Skeletal muscle tissue (tissue), 4 donors: ENCODE results near the gene POLR1D. TPM values are rescaled to one million over a fixed set of nuclear protein-coding genes. Genes with fewer than 3 reads are reported as not detected.

ENCODE experiments used
- H3K27ac ChIP-seq: one replicate; pipeline ENCODE4 v1.7.0; 2013; ENCODE audit warnings: mild to moderate bottlenecking, low read depth, low read length, inconsistent platforms
- H3K27me3 ChIP-seq, 3 donors: one replicate each; pipeline ENCODE4 v1.7.0; 2013; ENCODE audit warnings: low read length in 3 of 3; ENCODE audit not compliant: control insufficient read depth in 3 of 3, insufficient read depth in 3 of 3
- H3K36me3 ChIP-seq, 3 donors: one replicate each; pipeline ENCODE4 v1.7.0; 2013; ENCODE audit warnings: low read length in 3 of 3; ENCODE audit not compliant: control insufficient read depth in 3 of 3, insufficient read depth in 3 of 3
- H3K4me1 ChIP-seq, 3 donors: one replicate each; pipeline ENCODE4 v1.7.0; 2013; ENCODE audit warnings: low read length in 3 of 3, mild to moderate bottlenecking in 3 of 3; ENCODE audit not compliant: control insufficient read depth in 3 of 3, insufficient read depth in 3 of 3
- H3K4me3 ChIP-seq, 3 donors: one replicate each; pipeline ENCODE4 v1.7.0; 2013; ENCODE audit warnings: low read length in 3 of 3
- H3K9ac ChIP-seq, 3 donors: one replicate each; pipeline ENCODE4 v1.7.0; 2013; ENCODE audit warnings: low read length in 3 of 3, mild to moderate bottlenecking in 3 of 3, moderate library complexity in 2 of 3, low read depth in 1 of 3
- H3K9me3 ChIP-seq, 3 donors: one replicate each; pipeline ENCODE4 v1.7.0; 2013; ENCODE audit warnings: low read length in 3 of 3; ENCODE audit not compliant: control insufficient read depth in 3 of 3
- total RNA-seq: library from RNA; depleted of rRNA; stranded (reverse); fragments of >200 nt; gene quantifications from one replicate; pipeline ENCODE4 v1.2.3, GENCODE V29; 2014
- donor health status: Osteomylitis.

POLR1D gene
- total RNA-seq, 1 donor from 2014 or later = 69.9 TPM

DNA sequence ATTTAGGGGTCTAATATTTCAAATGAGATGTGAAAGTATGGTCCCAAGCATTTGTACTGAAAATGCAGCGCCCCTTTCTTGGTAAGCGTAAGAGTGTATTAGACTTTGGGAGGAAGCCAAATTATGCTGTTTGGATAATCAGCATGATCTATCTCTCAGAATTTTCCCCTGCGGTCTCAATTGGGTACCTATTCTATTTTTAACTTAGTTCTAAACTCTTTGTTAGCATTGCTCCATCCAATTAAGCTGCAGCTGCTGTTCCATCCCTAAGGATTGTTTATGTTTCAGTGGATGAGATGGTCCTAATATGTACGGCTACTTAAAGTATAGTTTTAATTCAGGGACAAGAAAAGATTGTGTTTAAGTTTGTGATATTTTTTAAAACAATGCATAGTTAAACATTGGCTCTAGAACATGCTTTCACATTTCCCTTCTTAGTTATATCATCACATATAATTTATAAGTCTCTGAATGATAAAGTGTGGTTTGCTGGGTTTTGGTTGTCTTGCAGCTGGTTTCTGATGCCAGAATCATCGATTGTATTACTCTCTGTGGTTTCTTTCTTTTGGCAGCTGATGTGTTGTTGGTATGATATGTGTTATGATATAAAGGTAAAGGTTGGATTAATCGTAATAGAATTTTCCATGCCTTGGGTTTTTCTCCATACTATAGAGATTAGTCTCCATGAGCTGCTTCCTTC lies 15.0 kb downstream of the POLR1D start:
- Histone ChIP-seq H3K27ac (no peak overlapping the region), H3K27me3 (no peaks in the 10 kb centered on the region)

GRCh38 chr13:27637289-27637626 lies 15.6 kb downstream of the POLR1D start:
- Histone ChIP-seq H3K27me3 (no peaks in the 10 kb centered on the region), H3K9me3 (no peaks in the 10 kb centered on the region), H3K9ac (no peak overlapping the region), H3K4me1 (peaks cover 3 to 13% (median 7%) of the 10 kb centered on the region in 3 donors), H3K36me3 (no peaks in the 10 kb centered on the region), H3K4me3 (no peak overlapping the region), H3K27ac (no peak overlapping the region)

More for the DNA sequence above, 15.0 kb downstream of the POLR1D start:
- H3K4me1 ChIP-seq = peaks cover 2 to 13% (median 7%) of the 10 kb centered on the region in 3 donors
- H3K36me3 ChIP-seq = no peaks in the 10 kb centered on the region
- no peak overlapping the region for H3K9ac ChIP-seq
- no peak overlapping the region for H3K4me3 ChIP-seq
- no peaks in the 10 kb centered on the region for H3K9me3 ChIP-seq

- H3K9me3 ChIP-seq = no peaks in the 10 kb centered on the region
- no peaks in the 10 kb centered on the region for H3K36me3 ChIP-seq
- no peak overlapping the region for H3K9ac ChIP-seq
- no peaks in the 10 kb centered on the region for H3K27me3 ChIP-seq
- no peak overlapping the region for H3K4me3 ChIP-seq
- H3K4me1 ChIP-seq = peaks cover 3 to 13% (median 7%) of the 10 kb centered on the region in 3 donors
- H3K27ac ChIP-seq = no peak overlapping the region
These were observed 16.3 kb downstream of the POLR1D start for GRCh38 chr13:27638001-27638400.

GRCh38 chr13:27638521-27638920 lies 16.8 kb downstream of the POLR1D start:
- peaks cover 3 to 13% (median 7%) of the 10 kb centered on the region in 3 donors for H3K4me1 ChIP-seq

DNA sequence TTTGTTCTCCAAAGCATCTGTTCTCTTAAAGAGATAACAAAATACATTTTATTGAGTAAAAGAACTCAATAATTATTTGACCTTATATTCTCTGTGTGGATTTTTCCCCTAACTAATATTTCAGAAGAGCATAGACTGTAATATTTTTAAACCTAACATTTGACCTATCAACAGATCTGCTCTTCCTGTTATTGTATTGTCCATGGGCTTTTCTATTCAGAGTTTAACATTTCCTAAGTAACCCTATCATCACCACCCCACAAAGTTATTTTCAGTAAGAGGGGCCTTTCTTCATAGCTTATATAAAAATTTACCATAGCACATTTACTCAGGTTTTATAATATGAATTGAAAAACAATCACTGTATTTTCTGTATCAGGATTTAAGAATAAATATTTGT lies 17.5 kb downstream of the POLR1D start:
- H3K27me3 ChIP-seq = no peaks in the 10 kb centered on the region

More at GRCh38 chr13:27638521-27638920, 16.8 kb downstream of the POLR1D start:
- H3K9ac ChIP-seq = no peak overlapping the region
- no peak overlapping the region for H3K27ac ChIP-seq
- H3K36me3 ChIP-seq = no peaks in the 10 kb centered on the region
- no peaks in the 10 kb centered on the region for H3K27me3 ChIP-seq
- no peak overlapping the region for H3K4me3 ChIP-seq
- H3K9me3 ChIP-seq = no peaks in the 10 kb centered on the region

GRCh38 chr13:27641711-27642502 lies 20.2 kb downstream of the POLR1D start:
- no peaks in the 10 kb centered on the region for H3K27me3 ChIP-seq
- H3K9me3 ChIP-seq = no peaks in the 10 kb centered on the region
- peaks cover 7 to 13% (median 7%) of the 10 kb centered on the region in 3 donors for H3K4me1 ChIP-seq
- H3K36me3 ChIP-seq = no peaks in the 10 kb centered on the region
- H3K9ac ChIP-seq = no peak overlapping the region
- H3K27ac ChIP-seq = no peak overlapping the region
- H3K4me3 ChIP-seq = no peak overlapping the region

More for the DNA sequence above, 17.5 kb downstream of the POLR1D start:
- no peak overlapping the region for H3K27ac ChIP-seq
- peaks cover 4 to 13% (median 7%) of the 10 kb centered on the region in 3 donors for H3K4me1 ChIP-seq
- no peaks in the 10 kb centered on the region for H3K36me3 ChIP-seq
- H3K4me3 ChIP-seq = no peak overlapping the region
- no peak overlapping the region for H3K9ac ChIP-seq
- no peaks in the 10 kb centered on the region for H3K9me3 ChIP-seq

DNA sequence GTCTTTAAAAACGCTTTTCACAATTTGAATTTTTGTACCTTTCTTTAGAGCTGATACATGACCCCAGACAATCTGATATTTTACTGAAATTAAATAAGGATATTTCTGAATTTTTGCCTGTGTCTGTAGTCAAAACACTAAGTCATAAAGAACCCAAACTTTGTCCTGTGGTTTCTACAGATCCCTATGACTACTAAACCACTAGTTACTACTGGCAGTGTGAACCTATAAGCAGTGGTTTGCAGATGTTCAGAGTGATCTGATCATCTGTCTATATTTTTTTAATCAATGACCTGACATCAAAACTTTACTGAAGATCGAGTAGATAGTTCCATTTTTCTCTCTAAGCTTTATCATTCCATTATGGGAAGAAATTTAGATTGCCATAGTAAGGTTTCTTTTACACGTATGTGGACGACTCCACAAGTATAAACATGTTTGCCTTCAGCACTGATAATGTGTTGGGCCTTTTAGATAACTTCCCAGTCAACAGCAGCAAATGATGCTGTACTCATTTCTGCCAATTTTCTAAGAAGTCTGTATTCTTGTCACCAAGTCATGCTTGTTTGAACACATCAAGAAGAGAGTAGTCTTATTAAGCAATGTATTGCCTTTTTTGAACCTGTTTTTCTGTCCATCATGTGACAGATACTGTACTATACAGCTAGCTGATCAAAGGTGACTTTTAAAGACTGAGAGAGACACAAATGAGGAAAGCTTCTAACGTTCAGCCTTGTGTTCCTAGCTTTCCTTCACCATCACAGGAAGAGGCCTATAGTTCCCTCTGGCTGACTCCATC lies 21.8 kb downstream of the POLR1D start:
- peaks cover 0 to 4% (median 0%) of the 10 kb centered on the region in 3 donors for H3K36me3 ChIP-seq
- no peak overlapping the region for H3K27ac ChIP-seq
- H3K9me3 ChIP-seq = no peaks in the 10 kb centered on the region
- no peak overlapping the region for H3K9ac ChIP-seq
- peaks cover 5 to 7% (median 7%) of the 10 kb centered on the region in 3 donors for H3K4me1 ChIP-seq
- H3K4me3 ChIP-seq = no peak overlapping the region
- H3K27me3 ChIP-seq = no peaks in the 10 kb centered on the region

GRCh38 chr13:27644302-27644701 lies 22.6 kb downstream of the POLR1D start:
- H3K9me3 ChIP-seq = no peaks in the 10 kb centered on the region
- H3K4me1 ChIP-seq = peaks cover 2 to 7% (median 7%) of the 10 kb centered on the region in 3 donors
- H3K27ac ChIP-seq = no peak overlapping the region
- no peak overlapping the region for H3K4me3 ChIP-seq
- H3K36me3 ChIP-seq = peaks cover 0 to 11% (median 3%) of the 10 kb centered on the region in 3 donors
- H3K27me3 ChIP-seq = no peaks in the 10 kb centered on the region
- no peak overlapping the region for H3K9ac ChIP-seq

GRCh38 chr13:27650312-27650711 lies 28.6 kb downstream of the POLR1D start:
- Histone ChIP-seq H3K4me1 (no peaks in the 10 kb centered on the region), H3K36me3 (peaks cover 11 to 26% (median 18%) of the 10 kb centered on the region in 3 donors), H3K27me3 (no peaks in the 10 kb centered on the region)

More at GRCh38 chr13:27650312-27650711, 28.6 kb downstream of the POLR1D start:
- H3K4me3 ChIP-seq = no peak overlapping the region
- H3K27ac ChIP-seq = no peak overlapping the region
- peaks cover 0 to 11% (median 5%) of the 10 kb centered on the region in 3 donors for H3K9me3 ChIP-seq
- no peak overlapping the region for H3K9ac ChIP-seq
